Osteoblast (primary cell): ENCODE data around the gene WBP1. TPM values are rescaled to one million over a fixed set of nuclear protein-coding genes. Genes with fewer than 3 reads are reported as not detected.

ENCODE experiments used
- DNase-seq: peaks from one replicate; pipeline ENCODE4 v3.0.0; 2011; ENCODE audit warnings: low spot score, mixed read lengths; ENCODE audit not compliant: insufficient read length; ENCODE audit errors: missing footprints
- H2AFZ ChIP-seq: 2 replicates; pipeline ENCODE4 v1.6.0; 2011; ENCODE audit warnings: mild to moderate bottlenecking, low read length
- H3K27ac ChIP-seq: 2 replicates; pipeline ENCODE4 v1.5.1; 2011; ENCODE audit warnings: mild to moderate bottlenecking, low read depth, low read length, moderate library complexity
- H3K27me3 ChIP-seq: 2 replicates; pipeline ENCODE4 v1.6.0; 2012; ENCODE audit warnings: mild to moderate bottlenecking, control low read depth, inconsistent platforms, low read length, moderate library complexity; ENCODE audit not compliant: insufficient read depth
- H3K36me3 ChIP-seq: 2 replicates; pipeline ENCODE4 v1.5.1; 2011; ENCODE audit warnings: mild to moderate bottlenecking, low read length, control low read depth, moderate library complexity; ENCODE audit not compliant: insufficient read depth
- H3K4me1 ChIP-seq: 2 replicates; pipeline ENCODE4 v1.5.1; 2011; ENCODE audit warnings: mild to moderate bottlenecking, low read length, control low read depth, moderate library complexity; ENCODE audit not compliant: insufficient read depth
- H3K4me2 ChIP-seq: 2 replicates; pipeline ENCODE4 v1.6.0; 2011; ENCODE audit warnings: mild to moderate bottlenecking, low read length; ENCODE audit not compliant: insufficient read depth
- H3K4me3 ChIP-seq: fragments of 200-600 bp; sonication (generic); 3 replicates; pipeline ENCODE4 v1.5.1; 2012; ENCODE audit warnings: mild to moderate bottlenecking, low read length, inconsistent platforms; ENCODE audit not compliant: insufficient read depth
- H3K79me2 ChIP-seq: 2 replicates; pipeline ENCODE4 v1.6.0; 2012; ENCODE audit warnings: mild to moderate bottlenecking, low read length, control low read depth, inconsistent platforms; ENCODE audit not compliant: insufficient read depth
- H3K9me3 ChIP-seq: 2 replicates; pipeline ENCODE4 v1.5.1; 2011; ENCODE audit warnings: low read depth, low read length, control low read depth
- H4K20me1 ChIP-seq: 2 replicates; pipeline ENCODE4 v1.6.0; 2012; ENCODE audit warnings: mild to moderate bottlenecking, low read length, control low read depth; ENCODE audit not compliant: insufficient read depth
- total RNA-seq: library from RNA; depleted of rRNA; stranded (reverse); fragments of >200 nt; gene quantifications from 2 replicates; pipeline ENCODE4 v1.2.3, GENCODE V29; 2012
- TF ChIP-seq, protein P1 (sequence below): IDR thresholded peaks from 2 replicates; pipeline ENCODE4 v1.5.1; 2011; ENCODE audit warnings: mild to moderate bottlenecking, low read depth, low read length, moderate library complexity; ENCODE audit errors: extremely low read depth

The WBP1 gene
- total RNA-seq, 1 donor: 35.5 TPM

DNA sequence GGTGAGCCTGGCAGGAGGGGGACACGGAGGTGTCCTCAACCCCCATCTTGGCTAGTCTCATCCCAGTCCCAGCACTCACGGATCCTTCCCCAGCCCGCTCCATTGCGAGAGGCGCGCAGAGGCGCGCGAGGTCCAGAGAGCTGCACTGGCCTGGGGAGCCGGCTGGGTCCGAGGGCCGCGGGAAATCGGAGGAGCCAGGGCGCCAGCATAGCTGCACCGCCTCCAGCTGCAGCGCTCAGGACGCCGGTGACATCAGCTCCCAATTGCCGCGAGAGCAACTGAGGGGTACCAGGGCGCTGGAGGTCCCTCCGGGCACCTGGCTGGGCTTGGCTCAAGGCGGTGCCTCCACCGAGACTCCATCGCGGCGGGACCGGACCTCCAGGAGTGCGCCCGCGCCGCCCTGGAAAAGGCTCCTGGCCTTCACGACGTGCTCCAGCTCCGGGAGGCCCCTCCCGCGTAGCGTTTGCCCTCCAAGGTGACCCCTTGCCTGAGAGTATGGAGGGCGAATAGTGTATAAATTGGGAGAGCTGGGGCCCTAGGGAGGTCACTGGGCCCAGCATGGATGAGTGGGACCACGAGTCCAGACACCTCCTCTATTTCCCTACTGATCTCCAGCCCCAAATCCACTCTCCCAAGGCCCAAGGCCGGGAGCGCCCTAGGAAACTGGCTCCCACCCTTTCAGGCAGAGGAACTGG, 22.0 kb upstream of the WBP1 start:
- no peak overlapping the region for H3K4me3 ChIP-seq
- TF ChIP-seq, protein P1, sequence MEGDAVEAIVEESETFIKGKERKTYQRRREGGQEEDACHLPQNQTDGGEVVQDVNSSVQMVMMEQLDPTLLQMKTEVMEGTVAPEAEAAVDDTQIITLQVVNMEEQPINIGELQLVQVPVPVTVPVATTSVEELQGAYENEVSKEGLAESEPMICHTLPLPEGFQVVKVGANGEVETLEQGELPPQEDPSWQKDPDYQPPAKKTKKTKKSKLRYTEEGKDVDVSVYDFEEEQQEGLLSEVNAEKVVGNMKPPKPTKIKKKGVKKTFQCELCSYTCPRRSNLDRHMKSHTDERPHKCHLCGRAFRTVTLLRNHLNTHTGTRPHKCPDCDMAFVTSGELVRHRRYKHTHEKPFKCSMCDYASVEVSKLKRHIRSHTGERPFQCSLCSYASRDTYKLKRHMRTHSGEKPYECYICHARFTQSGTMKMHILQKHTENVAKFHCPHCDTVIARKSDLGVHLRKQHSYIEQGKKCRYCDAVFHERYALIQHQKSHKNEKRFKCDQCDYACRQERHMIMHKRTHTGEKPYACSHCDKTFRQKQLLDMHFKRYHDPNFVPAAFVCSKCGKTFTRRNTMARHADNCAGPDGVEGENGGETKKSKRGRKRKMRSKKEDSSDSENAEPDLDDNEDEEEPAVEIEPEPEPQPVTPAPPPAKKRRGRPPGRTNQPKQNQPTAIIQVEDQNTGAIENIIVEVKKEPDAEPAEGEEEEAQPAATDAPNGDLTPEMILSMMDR: no peak

DNA sequence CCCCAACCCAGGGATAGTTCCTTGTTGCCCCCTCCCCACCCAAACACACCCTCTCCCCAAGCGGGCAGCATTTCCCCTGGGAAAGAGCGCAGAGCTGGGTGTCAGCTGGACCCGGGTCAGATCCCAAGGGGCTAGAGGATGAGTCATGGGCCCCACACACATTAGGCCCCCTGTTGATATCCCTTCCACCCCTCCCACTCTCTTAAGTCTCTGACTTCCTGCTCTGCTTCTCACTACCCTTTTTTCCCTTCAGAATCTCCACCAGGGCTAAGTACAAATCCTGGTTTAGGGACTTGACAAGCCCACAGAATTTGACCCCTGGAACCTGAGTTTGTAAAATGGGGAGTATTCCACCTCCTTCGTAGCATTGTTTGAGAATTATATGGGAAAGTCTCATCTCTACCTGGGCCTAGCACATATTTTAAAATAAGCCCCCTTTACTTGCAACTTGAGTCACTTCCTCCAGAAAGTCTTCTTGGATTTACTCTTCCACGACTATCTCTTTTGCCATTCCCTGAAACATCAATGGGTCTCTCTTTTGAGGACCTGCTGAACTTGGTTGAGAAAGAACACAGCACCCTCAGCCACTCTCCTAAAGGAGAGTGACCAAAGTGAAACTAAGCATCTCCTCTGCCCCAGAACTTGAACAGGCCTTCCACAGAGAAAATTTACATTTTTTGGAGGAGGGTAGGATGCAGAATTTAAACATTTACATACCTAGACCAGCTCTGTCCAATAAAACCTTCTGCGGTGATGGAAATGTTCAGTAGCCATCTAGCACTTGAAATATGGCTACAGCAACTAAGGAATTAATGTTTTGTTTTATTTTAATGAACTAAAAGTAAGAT, 21.2 kb upstream of the WBP1 start:
- DNase-seq: peak; percentile 71
- Histone ChIP-seq H3K4me3 (no peak overlapping the region), H3K36me3 (no peaks in the 10 kb centered on the region), H3K4me2 (no peak overlapping the region), H3K27me3 (peaks cover 11% of the 10 kb centered on the region), H3K79me2 (peaks cover 26% of the 10 kb centered on the region), H3K4me1 (peaks cover 13% of the 10 kb centered on the region), H2AFZ (no peak overlapping the region), H3K9me3 (no peaks in the 10 kb centered on the region), H4K20me1 (peaks cover 5% of the 10 kb centered on the region), H3K27ac (no peak overlapping the region)
- TF ChIP-seq, protein P1: no peak

More for the DNA sequence above, 22.0 kb upstream of the WBP1 start:
- Histone ChIP-seq H4K20me1 (peaks cover 5% of the 10 kb centered on the region), H3K9me3 (no peaks in the 10 kb centered on the region), H3K4me1 (peaks cover 13% of the 10 kb centered on the region), H3K36me3 (peaks cover 4% of the 10 kb centered on the region), H2AFZ (no peak overlapping the region), H3K79me2 (peaks cover 26% of the 10 kb centered on the region), H3K27ac (no peak overlapping the region), H3K27me3 (peaks cover 4% of the 10 kb centered on the region), H3K4me2 (no peak overlapping the region)
- peak; percentile 76 for DNase-seq

DNA sequence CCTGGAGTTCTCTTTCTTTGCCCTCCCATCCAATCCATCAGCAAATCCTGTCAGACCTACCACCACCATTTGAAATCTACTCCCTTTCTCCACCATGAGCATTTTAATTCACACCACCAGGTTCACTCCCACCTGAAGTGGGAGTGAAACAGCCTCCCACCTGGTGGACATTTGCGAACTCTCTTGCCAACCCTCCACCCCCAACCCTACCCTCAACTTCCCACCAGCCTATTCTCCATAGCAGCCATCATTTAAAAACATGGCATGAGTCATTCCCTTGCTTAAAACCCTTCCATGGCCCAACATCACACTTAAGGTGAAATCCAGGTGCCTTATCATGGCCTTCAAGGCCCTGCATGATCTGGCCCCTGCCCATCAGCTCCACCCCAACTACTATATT, 20.0 kb upstream of the WBP1 start:
- Histone ChIP-seq H4K20me1 (peaks cover 5% of the 10 kb centered on the region), H3K4me1 (peaks cover 13% of the 10 kb centered on the region), H3K4me3 (no peak overlapping the region), H3K27ac (no peak overlapping the region), H3K4me2 (no peak overlapping the region), H3K79me2 (peaks cover 26% of the 10 kb centered on the region), H3K36me3 (no peaks in the 10 kb centered on the region), H3K27me3 (peaks cover 16% of the 10 kb centered on the region), H3K9me3 (no peaks in the 10 kb centered on the region), H2AFZ (no peak overlapping the region)
- TF ChIP-seq, protein P1: no peak
- DNase-seq: peak; percentile 61

DNA sequence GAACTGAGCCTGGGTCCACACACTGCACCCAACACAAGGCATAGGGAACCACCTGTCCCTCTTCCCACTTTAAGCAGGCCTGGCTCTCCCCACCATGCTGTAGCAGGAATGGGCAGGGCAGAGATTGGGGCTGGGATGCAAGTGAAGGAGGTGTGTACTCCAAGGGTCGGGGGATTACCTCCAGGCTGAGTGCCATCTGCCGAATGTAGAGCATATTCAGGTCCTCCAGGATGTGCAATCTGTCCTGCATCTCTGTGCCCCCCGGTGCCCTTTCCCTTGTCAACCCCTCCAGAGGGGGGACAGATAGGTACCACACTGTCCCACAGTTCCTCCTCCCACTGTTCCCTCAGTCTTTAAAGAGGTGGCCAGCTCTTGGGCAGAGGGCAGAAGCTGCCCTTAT, 18.9 kb upstream of the WBP1 start:
- Histone ChIP-seq H2AFZ (peak overlapping the region; percentile 91), H3K4me2 (peak overlapping the region; percentile 95), H3K4me3 (peak overlapping the region; percentile 79), H3K79me2 (peaks cover 26% of the 10 kb centered on the region), H3K27ac (peak overlapping the region; percentile 50), H3K36me3 (no peaks in the 10 kb centered on the region), H4K20me1 (peaks cover 5% of the 10 kb centered on the region), H3K4me1 (peaks cover 19% of the 10 kb centered on the region), H3K9me3 (no peaks in the 10 kb centered on the region), H3K27me3 (peaks cover 16% of the 10 kb centered on the region)
- TF ChIP-seq, protein P1: no peak
- no peak for DNase-seq
